Thyroid gland (tissue), 4 donors: ENCODE measurements around the gene CRY1. TPM values are rescaled to one million over a fixed set of nuclear protein-coding genes. Genes with fewer than 3 reads are reported as not detected.
A peak's percentile ranks its signal among the peaks of the same experiment; 100 is the strongest.
"Not testable (repeated sequence)": the region's sequence is repeated elsewhere in the genome, so short reads cannot be mapped to it uniquely, and the experiment has no call there.

ENCODE experiments used
- DNase-seq, 2 donors: peaks; one replicate each; pipeline ENCODE4 v3.0.0-alpha.2; 2019
- H3K27ac ChIP-seq, 3 donors: fragments of 200-600 bp; sonication (generic); 1 replicate in 2 of 3; 2 replicates in 1 of 3; pipeline ENCODE4 v1.5.1; 2016 to 2019; ENCODE audit warnings: mild to moderate bottlenecking in 1 of 3, moderate library complexity in 1 of 3
- H3K27me3 ChIP-seq: fragments of 200-600 bp; sonication (generic); one replicate; pipeline ENCODE4 v1.5.1; 2019
- H3K36me3 ChIP-seq, 2 donors: fragments of 200-600 bp; sonication (generic); one replicate each; pipeline ENCODE4 v1.5.1; 2016 to 2019
- H3K4me1 ChIP-seq, 2 donors: fragments of 200-600 bp; sonication (generic); one replicate each; pipeline ENCODE4 v1.5.1; 2017 to 2019
- H3K4me3 ChIP-seq, 3 donors: fragments of 200-600 bp; sonication (generic); replicated peaks in 1 of 3; 1 replicate in 2 of 3; 2 replicates in 1 of 3; pipeline ENCODE4 v1.5.1; 2016; ENCODE audit warnings: mild to moderate bottlenecking in 1 of 3
- H3K9me3 ChIP-seq: fragments of 200-600 bp; sonication (generic); one replicate; pipeline ENCODE4 v1.5.1; 2017
- POLR2A ChIP-seq, 2 donors: fragments of 450-650 bp; IDR thresholded peaks; one replicate each; pipeline ENCODE4 v1.6.1; 2017; ENCODE audit warnings: antibody characterized with exemption in 2 of 2, mild to moderate bottlenecking in 2 of 2, moderate library complexity in 1 of 2
- WGBS, 2 donors: methylation state at CpG; one replicate each; pipeline ENCODE4 v1.1.5; 2017; 5-methylcytosine and 5-hydroxymethylcytosine counted together
- intact Hi-C: fragments of 100-400 bp; cut with DNase I; formaldehyde crosslinking; loops from one replicate; pipeline ENCODE4 v1.15.1; 2023
- total RNA-seq, 4 donors: library from RNA; depleted of rRNA; stranded (reverse); fragments of >200 nt; gene quantifications; one replicate each; pipeline ENCODE4 v1.2.3, GENCODE V29; 2016
- TF ChIP-seq, protein P1 (sequence below), 6 experiments: fragments of 200-600 bp in 3 of 6; fragments of 450-650 bp in 3 of 6; sonication (generic) in 3 of 6; IDR thresholded peaks; one replicate each; pipeline ENCODE4 v1.5.1; 2016 to 2019; ENCODE audit warnings: antibody characterized with exemption in 6 of 6, mild to moderate bottlenecking in 2 of 6, inconsistent platforms in 1 of 6, moderate library complexity in 1 of 6

CRY1 gene
- total RNA-seq, 4 donors from 2014 or later = 53.3 to 68.8 (median 61.7) TPM

DNA sequence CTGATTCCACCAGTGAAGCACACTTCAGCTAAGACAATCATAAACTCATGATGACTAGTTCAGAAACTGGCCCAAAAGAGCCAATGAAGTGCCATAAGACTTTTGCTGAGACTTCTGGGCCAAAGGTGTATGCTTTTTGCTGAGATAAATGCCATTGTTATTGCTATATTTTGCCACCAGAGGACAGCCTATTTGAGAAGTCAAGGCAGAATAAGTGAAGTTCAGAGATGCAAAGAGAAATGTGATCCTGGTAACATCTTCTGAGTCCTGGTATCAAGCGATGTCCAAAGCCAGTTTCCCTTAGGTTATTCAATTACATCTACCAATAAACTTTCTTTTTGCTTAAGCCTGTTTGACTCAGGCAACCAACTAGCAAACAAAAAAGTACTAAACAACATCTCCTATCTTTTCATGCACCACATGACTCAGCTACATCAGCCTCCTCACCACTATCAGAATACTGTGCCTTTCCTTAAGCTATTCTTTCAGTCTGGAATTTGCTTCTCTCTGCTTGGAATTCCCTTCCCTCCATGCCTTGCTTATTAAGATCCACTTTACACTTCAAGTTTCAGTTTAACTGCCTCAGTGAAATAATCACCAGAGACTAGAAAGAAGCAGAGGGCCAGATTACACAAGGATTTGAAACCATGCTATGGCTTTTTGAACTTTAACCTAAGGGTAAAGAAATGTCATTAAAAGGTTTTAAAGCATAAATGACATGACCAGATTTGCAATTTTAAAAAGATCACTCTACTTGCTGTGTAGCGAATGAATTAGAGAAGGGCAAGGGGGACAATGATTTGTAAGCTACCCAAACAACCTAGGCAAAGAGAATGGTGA, 14.0 kb downstream of the CRY1 start:
- Histone ChIP-seq H3K27me3 (no peaks in the 10 kb centered on the region), H3K9me3 (no peaks in the 10 kb centered on the region), H3K27ac (peak overlapping the region in 1 of 3 donors; percentile 58), H3K4me1 (peaks cover 23% of the 10 kb centered on the region in 2 donors), H3K36me3 (no peaks in the 10 kb centered on the region), H3K4me3 (no peak overlapping the region)
- intact Hi-C loops = no loop called here
- 85 to 92% methylated on average over 2 of the region's 2 CpGs for WGBS, 2 donors
- TF ChIP-seq, protein P1, sequence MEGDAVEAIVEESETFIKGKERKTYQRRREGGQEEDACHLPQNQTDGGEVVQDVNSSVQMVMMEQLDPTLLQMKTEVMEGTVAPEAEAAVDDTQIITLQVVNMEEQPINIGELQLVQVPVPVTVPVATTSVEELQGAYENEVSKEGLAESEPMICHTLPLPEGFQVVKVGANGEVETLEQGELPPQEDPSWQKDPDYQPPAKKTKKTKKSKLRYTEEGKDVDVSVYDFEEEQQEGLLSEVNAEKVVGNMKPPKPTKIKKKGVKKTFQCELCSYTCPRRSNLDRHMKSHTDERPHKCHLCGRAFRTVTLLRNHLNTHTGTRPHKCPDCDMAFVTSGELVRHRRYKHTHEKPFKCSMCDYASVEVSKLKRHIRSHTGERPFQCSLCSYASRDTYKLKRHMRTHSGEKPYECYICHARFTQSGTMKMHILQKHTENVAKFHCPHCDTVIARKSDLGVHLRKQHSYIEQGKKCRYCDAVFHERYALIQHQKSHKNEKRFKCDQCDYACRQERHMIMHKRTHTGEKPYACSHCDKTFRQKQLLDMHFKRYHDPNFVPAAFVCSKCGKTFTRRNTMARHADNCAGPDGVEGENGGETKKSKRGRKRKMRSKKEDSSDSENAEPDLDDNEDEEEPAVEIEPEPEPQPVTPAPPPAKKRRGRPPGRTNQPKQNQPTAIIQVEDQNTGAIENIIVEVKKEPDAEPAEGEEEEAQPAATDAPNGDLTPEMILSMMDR (IDR thresholded peaks at IDR 0.05) = peak in 4 of 6 experiments; percentile 30 to 47 (median 46)
- TF ChIP-seq POLR2A (IDR thresholded peaks at IDR 0.05) = no peak
- no peak for DNase-seq

DNA sequence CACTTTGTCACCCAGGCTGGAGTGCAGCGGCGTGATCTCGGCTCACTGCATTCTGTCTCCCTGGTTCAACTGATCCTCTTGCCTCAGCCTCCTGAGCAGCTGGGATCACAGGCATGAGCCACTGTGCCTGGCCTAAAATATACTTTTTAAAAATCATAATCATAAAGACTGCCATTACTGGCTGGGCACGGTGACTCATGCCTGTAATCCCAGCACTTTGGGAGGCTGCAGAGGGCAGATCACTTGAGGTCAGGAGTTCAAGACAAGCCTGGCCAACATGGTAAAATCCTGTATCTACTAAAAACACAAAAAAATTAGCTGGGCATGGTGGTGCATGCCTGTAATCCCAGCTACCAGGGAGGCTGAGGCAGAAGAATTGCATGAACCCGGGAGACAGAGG, 20.1 kb downstream of the CRY1 start:
- H3K27ac ChIP-seq, H3K9me3 ChIP-seq, H3K4me3 ChIP-seq, intact Hi-C loops, H3K27me3 ChIP-seq, DNase-seq, H3K4me1 ChIP-seq, H3K36me3 ChIP-seq: not testable (repeated sequence)
- WGBS, 2 donors = 93 to 99% methylated on average over 5 of the region's 5 CpGs

DNA sequence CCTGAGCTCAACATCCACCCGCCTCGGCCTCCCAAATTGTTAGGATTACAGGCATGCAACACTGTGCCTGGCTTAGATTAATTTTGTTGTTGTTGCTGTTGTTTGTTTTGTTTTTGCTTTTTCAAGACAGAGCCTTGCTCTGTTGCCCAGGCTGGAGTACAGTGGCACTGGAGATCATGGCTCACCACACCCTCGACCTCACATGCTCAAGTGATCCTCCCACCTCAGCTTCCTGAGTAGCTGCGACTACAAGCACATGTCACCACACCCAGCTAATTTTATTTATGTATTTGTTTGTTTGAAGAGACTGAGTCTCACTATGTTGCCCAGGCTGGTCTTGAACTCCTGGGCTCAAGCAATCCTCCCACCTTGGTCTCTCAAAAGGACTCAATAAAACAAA, 26.7 kb downstream of the CRY1 start:
- Histone ChIP-seq H3K9me3 (no peaks in the 10 kb centered on the region), H3K36me3 (no peaks in the 10 kb centered on the region), H3K27ac (no peak overlapping the region), H3K4me3 (no peak overlapping the region), H3K4me1 (no peaks in the 10 kb centered on the region), H3K27me3 (no peaks in the 10 kb centered on the region)
- no peak for TF ChIP-seq POLR2A (IDR thresholded peaks at IDR 0.05)
- TF ChIP-seq, protein P1 (IDR thresholded peaks at IDR 0.05) = no peak
- DNase-seq = no peak
- 90 to 94% methylated on average over 4 of the region's 4 CpGs for WGBS, 2 donors
- intact Hi-C loops = no loop called here

DNA sequence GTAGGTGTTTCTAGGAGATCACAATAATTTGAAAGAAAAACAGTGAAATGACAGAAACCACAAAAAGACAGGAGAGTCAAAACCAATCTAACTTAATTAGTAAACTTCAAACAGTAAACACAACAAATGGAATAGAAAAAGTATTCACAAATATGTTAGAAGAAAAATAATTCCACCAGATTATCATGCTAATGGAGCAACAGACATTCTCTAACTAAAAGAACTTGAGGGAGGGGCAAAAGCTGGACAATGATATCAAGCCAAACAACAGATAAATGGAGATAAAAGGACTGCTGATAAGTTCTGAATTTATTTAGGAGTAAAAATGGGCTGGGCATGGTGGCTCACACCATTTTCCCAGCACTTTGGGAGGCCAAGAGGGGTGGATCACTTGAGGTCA, 28.7 kb downstream of the CRY1 start:
- Histone ChIP-seq H3K4me1 (no peaks in the 10 kb centered on the region), H3K9me3 (no peaks in the 10 kb centered on the region), H3K27me3 (no peaks in the 10 kb centered on the region), H3K36me3 (no peaks in the 10 kb centered on the region), H3K27ac (no peak overlapping the region), H3K4me3 (no peak overlapping the region)
- intact Hi-C loops = no loop called here
- DNase-seq = no peak
- TF ChIP-seq, protein P1 (IDR thresholded peaks at IDR 0.05) = no peak
- no peak for TF ChIP-seq POLR2A (IDR thresholded peaks at IDR 0.05)

DNA sequence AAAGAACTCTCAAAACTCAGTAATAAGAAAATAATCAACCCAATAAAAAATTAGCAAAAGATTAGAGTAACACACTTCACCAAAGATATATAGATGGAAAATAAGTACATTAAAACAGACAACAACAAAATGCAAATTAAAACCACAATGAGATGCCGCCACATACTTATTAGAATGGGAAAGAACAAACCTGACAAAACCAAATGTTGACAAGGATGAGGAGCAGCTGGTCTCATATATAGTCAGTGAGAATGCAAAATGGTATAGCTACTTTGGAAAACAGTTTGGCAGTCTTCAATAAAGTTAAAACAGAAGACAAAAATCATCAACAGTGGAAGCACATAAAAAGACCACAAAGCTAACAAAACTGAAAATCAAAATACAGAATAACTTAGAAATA, 29.1 kb downstream of the CRY1 start:
- intact Hi-C loops = no loop called here
- DNase-seq = no peak
- Histone ChIP-seq H3K4me1 (no peaks in the 10 kb centered on the region), H3K4me3 (no peak overlapping the region), H3K27ac (no peak overlapping the region), H3K36me3 (no peaks in the 10 kb centered on the region), H3K9me3 (no peaks in the 10 kb centered on the region), H3K27me3 (no peaks in the 10 kb centered on the region)
- WGBS, 2 donors = 97 to 98% methylated on average over 1 of the region's 1 CpG
- TF ChIP-seq POLR2A (IDR thresholded peaks at IDR 0.05) = no peak
- TF ChIP-seq, protein P1 (IDR thresholded peaks at IDR 0.05) = no peak
